Epithelial cell of esophagus (primary cell): Measurements from ENCODE around the gene BAIAP2.

Experiments
- DNase-seq: peaks from one replicate; pipeline ENCODE4 v3.0.0; 2010; ENCODE audit warnings: low read depth
- H3K4me3 ChIP-seq: 2 replicates; pipeline ENCODE4 v1.5.1; 2011; ENCODE audit warnings: mild to moderate bottlenecking, low read length, control low read depth
- TF ChIP-seq, protein P1 (sequence below): IDR thresholded peaks from 2 replicates; pipeline ENCODE4 v1.5.1; 2011; ENCODE audit warnings: low read depth, mild to moderate bottlenecking, low read length, control low read depth, inconsistent platforms; ENCODE audit not compliant: insufficient read depth; ENCODE audit errors: missing control alignments

The BAIAP2 gene

DNA sequence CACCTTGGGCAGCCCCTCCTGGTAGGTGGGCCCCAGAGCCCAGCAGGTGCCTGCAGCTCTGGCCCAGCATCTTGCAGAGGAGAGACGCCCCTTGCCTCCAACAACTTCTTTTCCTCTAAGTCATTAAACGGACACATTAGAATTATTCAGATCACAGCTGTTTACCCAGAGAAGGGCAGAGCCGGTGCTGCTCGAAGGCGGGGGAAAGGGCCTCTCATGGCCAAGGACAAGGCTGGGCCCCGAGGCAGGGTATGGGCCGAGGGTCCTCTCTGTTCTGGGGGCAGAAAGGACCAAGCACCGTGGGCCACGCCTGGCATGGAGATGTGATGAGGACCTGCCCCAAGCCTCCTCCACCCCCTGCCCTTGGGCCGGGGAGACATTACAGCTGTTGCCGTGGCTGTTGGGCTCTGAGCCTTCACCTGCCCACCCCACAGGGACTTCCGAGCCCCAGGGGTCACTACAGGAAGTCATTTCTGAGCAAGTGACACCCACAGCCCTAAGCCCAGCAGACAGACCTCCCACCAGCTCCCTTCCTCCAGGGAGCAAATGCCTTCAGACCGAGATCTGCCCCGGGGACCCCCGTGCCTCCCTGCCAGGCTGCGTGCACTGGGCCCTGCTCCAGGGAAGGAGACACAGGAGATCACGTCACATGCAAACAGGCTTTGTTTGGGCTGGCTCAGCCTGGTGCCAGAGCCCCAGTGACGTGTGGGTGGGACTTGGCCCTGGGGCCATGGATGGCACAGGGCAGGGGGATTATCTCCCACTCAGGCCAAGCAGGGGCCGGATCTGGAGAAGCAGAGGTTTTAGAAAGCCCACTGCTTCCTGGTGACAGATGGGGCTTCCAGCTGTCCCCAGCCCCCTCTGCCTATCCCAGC is 129.7 kb downstream of the BAIAP2 start:
- DNase-seq, result no peak
- no peak overlapping the region for H3K4me3 ChIP-seq
- TF ChIP-seq, protein P1, sequence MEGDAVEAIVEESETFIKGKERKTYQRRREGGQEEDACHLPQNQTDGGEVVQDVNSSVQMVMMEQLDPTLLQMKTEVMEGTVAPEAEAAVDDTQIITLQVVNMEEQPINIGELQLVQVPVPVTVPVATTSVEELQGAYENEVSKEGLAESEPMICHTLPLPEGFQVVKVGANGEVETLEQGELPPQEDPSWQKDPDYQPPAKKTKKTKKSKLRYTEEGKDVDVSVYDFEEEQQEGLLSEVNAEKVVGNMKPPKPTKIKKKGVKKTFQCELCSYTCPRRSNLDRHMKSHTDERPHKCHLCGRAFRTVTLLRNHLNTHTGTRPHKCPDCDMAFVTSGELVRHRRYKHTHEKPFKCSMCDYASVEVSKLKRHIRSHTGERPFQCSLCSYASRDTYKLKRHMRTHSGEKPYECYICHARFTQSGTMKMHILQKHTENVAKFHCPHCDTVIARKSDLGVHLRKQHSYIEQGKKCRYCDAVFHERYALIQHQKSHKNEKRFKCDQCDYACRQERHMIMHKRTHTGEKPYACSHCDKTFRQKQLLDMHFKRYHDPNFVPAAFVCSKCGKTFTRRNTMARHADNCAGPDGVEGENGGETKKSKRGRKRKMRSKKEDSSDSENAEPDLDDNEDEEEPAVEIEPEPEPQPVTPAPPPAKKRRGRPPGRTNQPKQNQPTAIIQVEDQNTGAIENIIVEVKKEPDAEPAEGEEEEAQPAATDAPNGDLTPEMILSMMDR, result no peak

DNA sequence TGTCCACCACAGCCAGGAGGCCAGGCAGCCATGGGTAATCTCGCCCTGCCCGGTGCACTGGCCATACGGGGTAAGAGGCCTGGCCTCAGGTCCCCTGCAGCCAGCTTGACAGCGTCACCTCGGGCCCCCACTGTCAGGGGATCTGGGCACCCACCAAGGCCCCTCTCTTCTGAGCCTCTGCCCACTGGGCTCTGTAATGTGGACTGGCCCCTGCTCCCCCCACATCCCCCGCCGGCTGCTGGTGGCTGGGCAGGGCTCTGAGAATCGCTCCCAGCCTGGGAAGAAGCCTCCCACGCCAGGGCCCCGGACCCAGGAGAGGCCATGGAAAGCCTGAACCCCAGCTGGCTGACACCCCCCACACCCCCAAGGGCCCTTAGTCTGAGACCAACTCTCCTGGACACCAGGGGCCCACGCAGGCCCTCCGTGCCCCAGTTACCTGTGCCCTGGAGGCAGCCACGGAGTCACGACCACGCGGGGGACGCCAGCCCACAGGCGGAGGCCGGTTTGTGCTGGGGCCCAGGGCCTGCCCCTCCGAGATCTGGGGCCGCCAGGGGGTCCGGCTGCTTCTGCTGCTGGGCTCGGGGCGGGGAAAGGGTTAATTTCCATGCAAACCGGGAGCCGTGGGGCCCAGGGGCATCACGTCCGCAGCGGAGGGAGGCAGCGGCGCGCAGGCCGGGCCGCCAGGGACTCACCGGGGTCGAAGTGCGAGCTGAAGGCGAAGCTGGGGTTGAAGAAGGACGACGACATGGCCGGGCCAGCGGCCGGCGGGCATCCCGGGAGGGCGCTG is 130.5 kb downstream of the BAIAP2 start, which contains the start of gene PVALEF:
Gene PVALEF, plus strand, starts transcription at position 262 of the 787 bp plus-strand sequence. CDS start 15,720 bp downstream, outside the sequence.
- DNase-seq, result no peak
- TF ChIP-seq, protein P1, result no peak

DNA sequence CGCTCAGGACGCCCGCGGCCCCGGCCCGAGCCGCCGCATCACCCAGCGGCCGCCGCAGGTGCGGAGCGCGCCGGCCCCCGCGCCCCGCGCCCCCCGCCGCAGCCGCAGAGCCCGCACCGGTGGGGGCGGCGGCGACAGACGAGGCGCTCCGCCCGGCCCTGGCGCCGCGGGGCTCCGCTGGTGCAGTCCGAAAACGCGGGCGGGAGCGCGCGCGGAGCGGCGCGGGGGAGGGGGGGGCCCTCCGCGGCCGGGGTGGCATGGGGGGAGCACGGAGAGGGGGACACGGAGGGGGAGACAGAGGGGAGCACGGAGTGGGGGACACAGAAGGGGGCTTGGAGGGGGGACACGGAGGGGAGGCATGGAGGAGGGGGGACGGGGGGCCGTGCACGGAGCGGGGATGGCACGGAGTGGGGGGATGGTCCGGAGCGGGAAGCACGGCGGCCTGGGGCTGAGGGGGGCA is 131.1 kb downstream of the BAIAP2 start, which contains the start of gene AATK:
Gene AATK, minus strand, starts transcription at position 189 of the 460 bp plus-strand sequence. CDS start 229 bp downstream, outside the sequence.
- no peak for DNase-seq
- H3K4me3 ChIP-seq, result no peak within 1 kb of the TSS
- TF ChIP-seq, protein P1, result no peak

More for the DNA sequence above, 130.5 kb downstream of the BAIAP2 start, which contains the start of gene PVALEF:
- H3K4me3 ChIP-seq, result no peak within 1 kb of the TSS
